Muscle layer of colon (tissue), 2 donors: Measurements from ENCODE around the gene TLE1.

ENCODE experiments used
- H3K27ac ChIP-seq: one replicate; pipeline ENCODE4 v1.7.0; 2013; ENCODE audit warnings: low read depth, mild to moderate bottlenecking, low read length, moderate library complexity
- H3K27me3 ChIP-seq, 2 donors: one replicate each; pipeline ENCODE4 v1.7.0; 2013; ENCODE audit warnings: low read length in 2 of 2, mild to moderate bottlenecking in 2 of 2; ENCODE audit not compliant: insufficient read depth in 2 of 2, control insufficient read depth in 1 of 2
- H3K36me3 ChIP-seq: one replicate; pipeline ENCODE4 v1.7.0; 2013; ENCODE audit warnings: mild to moderate bottlenecking, low read length; ENCODE audit not compliant: insufficient read depth
- H3K4me1 ChIP-seq: one replicate; pipeline ENCODE4 v1.7.0; 2013; ENCODE audit warnings: mild to moderate bottlenecking, low read length; ENCODE audit not compliant: insufficient read depth
- H3K4me3 ChIP-seq, 2 donors: one replicate each; pipeline ENCODE4 v1.7.0; 2013; ENCODE audit warnings: low read length in 2 of 2, low read depth in 1 of 2, mild to moderate bottlenecking in 1 of 2, moderate library complexity in 1 of 2
- H3K9ac ChIP-seq: one replicate; pipeline ENCODE4 v1.7.0; 2013; ENCODE audit warnings: low read length
- H3K9me3 ChIP-seq: one replicate; pipeline ENCODE4 v1.7.0; 2013; ENCODE audit warnings: mild to moderate bottlenecking, low read length
- donor health status: abdominal sarcoma.
- donor health status: Adenocarcinoma of cecum.

Gene TLE1

GRCh38 chr9:81629440-81629839, 59.9 kb downstream of the TLE1 start:
- no peak overlapping the region for H3K4me3 ChIP-seq
- H3K36me3 ChIP-seq: peaks cover 6% of the 10 kb centered on the region
- peaks cover 7% of the 10 kb centered on the region for H3K4me1 ChIP-seq
- H3K9ac ChIP-seq: no peak overlapping the region
- no peaks in the 10 kb centered on the region for H3K27me3 ChIP-seq
- H3K27ac ChIP-seq: no peak overlapping the region
- H3K9me3 ChIP-seq: no peaks in the 10 kb centered on the region

DNA sequence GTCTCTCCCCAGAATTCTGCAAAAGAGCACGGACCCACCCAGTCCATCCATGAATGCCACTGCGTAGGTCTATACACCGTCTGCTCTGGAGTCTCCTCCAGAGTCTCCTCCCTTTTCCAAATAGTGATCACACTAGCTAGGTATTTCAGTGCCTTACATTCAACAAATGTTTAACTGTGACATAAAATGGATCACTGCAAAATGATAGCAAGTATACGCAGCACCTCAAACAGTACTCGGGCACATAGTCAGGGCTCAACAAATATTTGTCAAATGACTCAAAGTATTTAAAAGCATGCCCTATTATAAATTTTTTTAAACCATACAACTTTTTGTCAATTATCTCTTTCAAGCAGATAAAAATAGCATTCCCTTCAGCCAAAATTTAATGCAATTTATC, 60.5 kb downstream of the TLE1 start:
- Histone ChIP-seq H3K4me1 (peaks cover 7% of the 10 kb centered on the region), H3K27me3 (no peaks in the 10 kb centered on the region), H3K4me3 (no peak overlapping the region), H3K9me3 (no peaks in the 10 kb centered on the region), H3K36me3 (peaks cover 6% of the 10 kb centered on the region), H3K27ac (no peak overlapping the region), H3K9ac (no peak overlapping the region)

- Histone ChIP-seq H3K27ac (no peak overlapping the region), H3K36me3 (peaks cover 6% of the 10 kb centered on the region), H3K9ac (no peak overlapping the region), H3K27me3 (no peaks in the 10 kb centered on the region), H3K9me3 (no peaks in the 10 kb centered on the region), H3K4me1 (peaks cover 3% of the 10 kb centered on the region), H3K4me3 (no peak overlapping the region)
Observed at GRCh38 chr9:81627481-81627880, 61.9 kb downstream of the TLE1 start.

DNA sequence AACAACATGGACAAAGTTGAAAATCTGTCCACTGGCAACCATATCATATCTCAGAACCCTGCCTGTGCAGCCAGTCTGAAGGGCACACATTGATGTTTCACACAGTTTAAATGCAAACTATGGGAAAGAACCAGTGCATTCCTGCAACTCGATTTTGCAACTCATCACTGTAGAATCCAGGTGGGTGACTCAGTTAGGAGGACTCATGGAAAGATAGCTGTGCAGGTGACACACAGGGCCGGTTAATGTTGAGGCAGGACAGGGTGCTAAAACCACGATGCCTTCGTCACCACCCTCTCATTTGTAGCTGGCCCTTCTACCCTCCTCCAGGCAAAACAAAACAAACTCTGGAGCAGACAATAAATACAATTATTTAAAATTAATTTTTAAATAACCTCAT, 62.8 kb downstream of the TLE1 start:
- Histone ChIP-seq H3K9ac (no peak overlapping the region), H3K27me3 (no peaks in the 10 kb centered on the region), H3K27ac (no peak overlapping the region), H3K36me3 (peaks cover 6% of the 10 kb centered on the region), H3K4me3 (no peak overlapping the region), H3K9me3 (no peaks in the 10 kb centered on the region), H3K4me1 (no peaks in the 10 kb centered on the region)

GRCh38 chr9:81625969-81626368, 63.4 kb downstream of the TLE1 start:
- H3K27ac ChIP-seq: no peak overlapping the region
- no peaks in the 10 kb centered on the region for H3K9me3 ChIP-seq
- H3K4me3 ChIP-seq: no peak overlapping the region
- no peak overlapping the region for H3K9ac ChIP-seq
- no peaks in the 10 kb centered on the region for H3K4me1 ChIP-seq
- H3K27me3 ChIP-seq: no peaks in the 10 kb centered on the region
- H3K36me3 ChIP-seq: peaks cover under 1% of the 10 kb centered on the region

DNA sequence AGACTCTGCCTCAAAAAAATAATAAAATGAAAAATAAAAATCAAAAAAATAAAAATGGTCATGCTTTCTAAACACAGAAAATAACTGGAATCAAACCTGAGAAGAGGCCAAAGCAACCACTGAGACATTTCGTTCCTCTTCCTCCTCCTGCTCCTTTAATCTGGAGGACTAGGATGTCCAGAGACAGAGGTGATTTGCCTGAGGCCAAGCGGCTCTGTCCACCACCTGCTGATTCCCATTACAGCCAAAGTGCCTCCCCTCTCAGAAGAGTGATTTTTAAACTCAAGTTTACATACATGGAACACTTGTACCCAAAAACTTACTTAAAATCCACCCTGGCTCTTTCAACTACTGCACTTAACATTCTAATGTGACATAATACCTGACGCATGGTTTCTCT, 65.6 kb downstream of the TLE1 start:
- no peaks in the 10 kb centered on the region for H3K9me3 ChIP-seq
- no peak overlapping the region for H3K9ac ChIP-seq
- H3K27me3 ChIP-seq: no peaks in the 10 kb centered on the region
- H3K4me3 ChIP-seq: no peak overlapping the region
- H3K4me1 ChIP-seq: peaks cover 13% of the 10 kb centered on the region
- no peak overlapping the region for H3K27ac ChIP-seq
- no peaks in the 10 kb centered on the region for H3K36me3 ChIP-seq

GRCh38 chr9:81622471-81623255, 66.7 kb downstream of the TLE1 start:
- no peak overlapping the region for H3K4me3 ChIP-seq
- H3K36me3 ChIP-seq: no peaks in the 10 kb centered on the region
- no peaks in the 10 kb centered on the region for H3K9me3 ChIP-seq
- no peak overlapping the region for H3K27ac ChIP-seq
- peaks cover 13% of the 10 kb centered on the region for H3K4me1 ChIP-seq
- no peak overlapping the region for H3K9ac ChIP-seq
- no peaks in the 10 kb centered on the region for H3K27me3 ChIP-seq

- no peak overlapping the region for H3K9ac ChIP-seq
- H3K27me3 ChIP-seq: no peaks in the 10 kb centered on the region
- H3K27ac ChIP-seq: no peak overlapping the region
- H3K9me3 ChIP-seq: no peaks in the 10 kb centered on the region
- peaks cover 13% of the 10 kb centered on the region for H3K4me1 ChIP-seq
- no peak overlapping the region for H3K4me3 ChIP-seq
- no peaks in the 10 kb centered on the region for H3K36me3 ChIP-seq
Observed at GRCh38 chr9:81621785-81622259, 67.5 kb downstream of the TLE1 start.

DNA sequence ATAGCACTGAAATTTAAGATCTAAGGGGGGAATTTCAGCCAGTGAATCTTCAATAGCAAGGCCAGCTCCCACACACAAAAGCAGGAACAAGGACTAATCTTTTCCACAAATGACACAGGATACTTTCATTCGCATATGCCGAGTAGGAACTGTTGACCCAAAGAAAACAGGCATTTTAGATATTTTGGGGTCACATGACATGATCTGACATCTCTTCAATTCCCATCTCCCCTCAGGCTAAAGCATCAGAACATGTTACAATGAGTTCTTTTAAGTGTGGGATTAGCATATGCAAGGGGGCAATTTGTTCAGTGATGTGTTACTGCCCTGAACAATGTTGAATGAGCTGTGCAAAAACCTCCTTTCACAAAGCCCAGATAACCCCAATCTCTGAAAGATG, 68.2 kb downstream of the TLE1 start:
- Histone ChIP-seq H3K27ac (no peak overlapping the region), H3K4me1 (peaks cover 13% of the 10 kb centered on the region), H3K36me3 (no peaks in the 10 kb centered on the region), H3K27me3 (no peaks in the 10 kb centered on the region), H3K4me3 (no peak overlapping the region), H3K9me3 (no peaks in the 10 kb centered on the region), H3K9ac (no peak overlapping the region)

GRCh38 chr9:81620002-81620390, 69.4 kb downstream of the TLE1 start:
- Histone ChIP-seq H3K4me3 (no peak overlapping the region), H3K27ac (no peak overlapping the region), H3K9me3 (no peaks in the 10 kb centered on the region), H3K4me1 (peaks cover 13% of the 10 kb centered on the region), H3K27me3 (no peaks in the 10 kb centered on the region), H3K36me3 (no peaks in the 10 kb centered on the region), H3K9ac (no peak overlapping the region)

DNA sequence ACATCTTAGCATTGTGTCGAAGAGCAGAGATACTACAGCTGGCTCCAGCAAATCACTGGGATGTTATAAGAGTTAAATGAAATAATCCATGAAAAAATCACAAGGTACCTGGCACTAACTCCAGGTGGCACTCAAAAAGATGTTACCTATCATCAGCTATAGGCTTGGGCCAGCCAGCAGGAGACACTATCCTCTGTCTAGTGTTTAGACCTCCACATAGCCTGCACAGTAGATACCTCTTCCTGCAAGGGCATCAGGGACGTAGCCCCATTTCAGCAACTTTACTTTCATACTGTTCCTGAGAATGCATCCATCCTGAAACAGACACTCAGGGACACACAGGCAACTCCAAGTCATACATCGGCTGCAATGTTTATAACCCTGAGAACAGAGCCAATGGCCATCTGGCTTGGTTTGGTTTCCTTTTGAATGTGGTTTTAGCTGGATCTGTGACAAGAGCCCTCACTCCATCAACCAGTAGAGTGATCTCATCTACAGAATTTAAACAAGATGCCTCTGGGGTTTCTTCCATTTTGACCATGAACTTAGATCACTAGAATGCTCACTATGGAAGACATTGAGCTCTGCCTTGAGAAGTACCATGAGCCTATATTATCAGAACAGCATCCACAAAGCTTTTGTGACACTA, 69.9 kb downstream of the TLE1 start:
- no peaks in the 10 kb centered on the region for H3K9me3 ChIP-seq
- no peaks in the 10 kb centered on the region for H3K27me3 ChIP-seq
- H3K4me1 ChIP-seq: peaks cover 13% of the 10 kb centered on the region
- H3K4me3 ChIP-seq: no peak overlapping the region
- peaks cover under 1% of the 10 kb centered on the region for H3K36me3 ChIP-seq
- H3K9ac ChIP-seq: no peak overlapping the region
- no peak overlapping the region for H3K27ac ChIP-seq

DNA sequence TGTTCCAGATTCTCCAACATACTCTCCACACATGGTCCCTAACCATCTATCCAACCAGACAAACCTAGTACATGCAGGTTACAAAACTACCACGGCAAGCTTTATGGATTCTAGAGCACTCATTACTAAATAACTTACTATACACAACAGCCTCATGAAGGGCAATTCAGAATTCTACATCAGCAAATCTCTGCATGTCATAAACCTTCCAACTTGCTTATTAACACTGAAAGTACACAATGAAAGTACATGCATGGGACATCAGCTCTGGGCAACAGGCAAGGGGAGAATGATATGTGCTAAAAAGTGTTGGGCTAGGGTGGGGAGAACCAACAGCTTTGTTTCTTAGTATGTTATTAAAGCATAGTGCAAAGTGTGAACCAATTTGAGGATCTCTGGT, 70.4 kb downstream of the TLE1 start:
- no peak overlapping the region for H3K27ac ChIP-seq
- H3K9ac ChIP-seq: no peak overlapping the region
- H3K9me3 ChIP-seq: no peaks in the 10 kb centered on the region
- peaks cover 3% of the 10 kb centered on the region for H3K36me3 ChIP-seq
- no peak overlapping the region for H3K4me3 ChIP-seq
- H3K4me1 ChIP-seq: peaks cover 19% of the 10 kb centered on the region
- H3K27me3 ChIP-seq: no peaks in the 10 kb centered on the region
